K562 (cell line): ENCODE results near the gene SCT. TPM values are rescaled to one million over a fixed set of nuclear protein-coding genes. Genes with fewer than 3 reads are reported as not detected.
A peak's percentile ranks its signal among the peaks of the same experiment; 100 is the strongest.
"Not testable (repeated sequence)": the region's sequence is repeated elsewhere in the genome, so short reads cannot be mapped to it uniquely, and the experiment has no call there.

Experiments
- ATAC-seq: fragments of 200-7000 bp; cut with Tn5 transposase; 3 replicates; pipeline ENCODE4 v1.9.1; 2020; ENCODE audit warnings: moderate library complexity
- BruUV-seq: library from RNA; stranded (reverse); fragments of 400-500 nt; replicated peaks from 2 replicates; lab custom pipeline; 2021; lab: Mats Ljungman, UMichigan
- CTCF ChIA-PET: fragments of 300-600 bp; formaldehyde crosslinking; extraction: SDS; loops from one replicate; lab custom pipeline; 2021; ENCODE audit warnings: low intra/inter-chr PET ratio; lab: Yijun Ruan, JAX
- POLR2A ChIA-PET: fragments of 300-600, 350-650 bp; sonication (Branson Sonifier 250); formaldehyde crosslinking; extraction: SDS; loops from one replicate; lab custom pipeline; 2021; ENCODE audit warnings: antibody characterized with exemption, inconsistent platforms; lab: Yijun Ruan, JAX
- DNase-seq, 4 experiments: peaks; one replicate each; pipeline versions ENCODE4 v3.0.0 to v3.0.0-alpha.2; 2011 to 2018; ENCODE audit warnings: low spot score in 3 of 4, mixed read lengths in 3 of 4; ENCODE audit errors: extremely low read depth in 1 of 4
- FAIRE-seq: peaks from 2 replicates; lab custom pipeline; 2011; peaks lifted over from hg19 to GRCh38; lab: Jason Lieb, UNC
- H2AFZ ChIP-seq: 2 replicates; pipeline ENCODE4 v1.6.0; 2011; ENCODE audit warnings: low read depth, low read length, control low read depth, inconsistent platforms
- H3K27ac ChIP-seq: fragments of 200-600 bp; 3 replicates; pipeline ENCODE4 v1.8.0; 2011; ENCODE audit warnings: low read depth, mild to moderate bottlenecking, control low read depth, inconsistent platforms, low read length, moderate library complexity, mixed read lengths; ENCODE audit errors: extremely low read depth
- H3K27me3 ChIP-seq, 2 experiments: fragments of 300-600 bp in 1 of 2; 2 replicates in 1 of 2; 3 replicates in 1 of 2; pipeline versions ENCODE4 v1.6.0 to v1.8.0; 2011; ENCODE audit warnings: inconsistent platforms in 2 of 2, low read length in 2 of 2, mild to moderate bottlenecking in 1 of 2, mixed read lengths in 1 of 2, moderate library complexity in 1 of 2; ENCODE audit not compliant: control insufficient read depth in 2 of 2, insufficient read depth in 2 of 2
- H3K36me3 ChIP-seq: fragments of 300-600 bp; 3 replicates; pipeline ENCODE4 v1.8.0; 2011; ENCODE audit warnings: mild to moderate bottlenecking, low read length, inconsistent platforms; ENCODE audit not compliant: control insufficient read depth, insufficient read depth
- H3K4me1 ChIP-seq, 2 experiments: fragments of 200-600 bp in 1 of 2; replicated peaks in 1 of 2; 2 replicates in 1 of 2; 3 replicates in 1 of 2; pipeline versions ENCODE4 v1.5.1 to v1.8.0; 2011; ENCODE audit warnings: inconsistent platforms in 2 of 2, low read length in 2 of 2, mild to moderate bottlenecking in 1 of 2, mixed read lengths in 1 of 2, moderate library complexity in 1 of 2; ENCODE audit not compliant: control insufficient read depth in 2 of 2, insufficient read depth in 2 of 2
- H3K4me2 ChIP-seq: 2 replicates; pipeline ENCODE4 v1.6.1; 2011; ENCODE audit warnings: low read length, control low read depth, inconsistent platforms, mixed read lengths; ENCODE audit not compliant: insufficient read depth
- H3K4me3 ChIP-seq: fragments of 200-600 bp; sonication (generic), shearing (Covaris generic); 2 replicates; pipeline ENCODE4 v1.5.1; 2016; ENCODE audit warnings: control low read depth, inconsistent platforms
- H3K79me2 ChIP-seq: fragments of 200-600 bp; 3 replicates; pipeline ENCODE4 v1.8.0; 2011; ENCODE audit warnings: low read length, inconsistent platforms; ENCODE audit not compliant: control insufficient read depth, insufficient read depth
- H3K9ac ChIP-seq, 2 experiments: 2 replicates each; pipeline versions ENCODE4 v1.6.0 to v1.6.1; 2011; ENCODE audit warnings: low read depth in 2 of 2, low read length in 2 of 2, control low read depth in 1 of 2, inconsistent platforms in 1 of 2, mild to moderate bottlenecking in 1 of 2, mixed read lengths in 1 of 2; ENCODE audit not compliant: insufficient read depth in 1 of 2
- H3K9me1 ChIP-seq: one replicate; pipeline ENCODE4 v1.6.0; 2011; ENCODE audit warnings: inconsistent platforms, mild to moderate bottlenecking, low read length, moderate library complexity; ENCODE audit not compliant: control insufficient read depth, insufficient read depth
- H3K9me3 ChIP-seq: replicated peaks from 2 replicates; pipeline ENCODE4 v1.5.1; 2011; ENCODE audit warnings: low read depth, low read length, inconsistent platforms; ENCODE audit not compliant: control insufficient read depth, insufficient read depth
- H4K20me1 ChIP-seq: replicated peaks from 2 replicates; pipeline ENCODE4 v1.6.1; 2011; ENCODE audit warnings: low read length, inconsistent platforms, mixed read lengths; ENCODE audit not compliant: control insufficient read depth, insufficient read depth
- BCL6 ChIP-seq: fragments of 250-450 bp; sonication (Bioruptor Pico); IDR thresholded peaks from 2 replicates; pipeline ENCODE4 v1.4.0; 2020
- CLOCK ChIP-seq: fragments of 250-450 bp; sonication (Bioruptor Pico); IDR thresholded peaks from 2 replicates; pipeline ENCODE4 v1.4.0; 2020; ENCODE audit warnings: mild to moderate bottlenecking, moderate library complexity, borderline replicate concordance
- GABPB2 ChIP-seq: fragments of 250-450 bp; sonication (Bioruptor Pico); conservative IDR thresholded peaks from 2 replicates; pipeline ENCODE4 v1.5.1; 2021; ENCODE audit warnings: mild to moderate bottlenecking
- GATA2 ChIP-seq: sonication (generic); formaldehyde crosslinking; IDR thresholded peaks from 2 replicates; pipeline ENCODE4 v1.4.0; 2020; ENCODE audit warnings: mild to moderate bottlenecking, missing genetic modification reagents
- POLR2G ChIP-seq: fragments of 200-400 bp; formaldehyde crosslinking; IDR thresholded peaks from 2 replicates; pipeline ENCODE4 v1.6.1; 2017; ENCODE audit warnings: low read depth, mild to moderate bottlenecking, antibody characterized with exemption, low read length, moderate library complexity
- SUPT5H ChIP-seq: fragments of 450-650 bp; IDR thresholded peaks from 2 replicates; pipeline ENCODE4 v1.6.1; 2016
- ZBTB26 ChIP-seq: fragments of 450-650 bp; formaldehyde crosslinking; IDR thresholded peaks from 2 replicates; pipeline ENCODE4 v1.4.0; 2022; ENCODE audit warnings: missing genetic modification characterization
- WGBS: fragments of 100-300 bp; shearing (Covaris generic); methylation state at CpG from one replicate; pipeline ENCODE4 v1.1.6; 2016; ENCODE audit warnings: low coverage, mixed read lengths; ENCODE audit not compliant: insufficient coverage; ENCODE audit errors: missing lambda C conversion rate; 5-methylcytosine and 5-hydroxymethylcytosine counted together
- in situ Hi-C: fragments of 300-500 bp; cut with MboI; formaldehyde crosslinking; loops from 4 replicates; pipeline ENCODE4 v1.15.0; 2018; ENCODE audit warnings: inconsistent platforms, mixed read lengths
- intact Hi-C: fragments of 100-400 bp; cut with micrococcal nuclease; formaldehyde crosslinking; loops from 2 replicates; pipeline ENCODE4 v1.14.2; 2022
- polyA plus RNA-seq, 8 experiments: library from polyadenylated mRNA; depleted of rRNA in 4 of 8; stranded (reverse) in 5 of 8; unstranded in 3 of 8; fragments of >200 nt; fragmentation: Nextera tagmentation in 2 of 8; fragmentation: Illumina TruSeq in 1 of 8; extraction: Ambion mirVana in 2 of 8; extraction: Trizol in 1 of 8; gene quantifications; 2 replicates each; pipeline versions ENCODE4 v1.2.1 to v1.2.3, GENCODE V29; 2011 to 2014; ENCODE audit warnings: inconsistent platforms in 1 of 8, missing spikeins in 1 of 8
- total RNA-seq, 7 experiments: library from RNA; depleted of rRNA in 6 of 7; stranded (reverse); fragments of >200 nt in 6 of 7; fragmentation: Illumina TruSeq in 2 of 7; extraction: Trizol in 2 of 7; gene quantifications; 2 replicates each; pipeline versions ENCODE4 v1.2.1 to v1.2.3, GENCODE V29; 2011 to 2021; ENCODE audit warnings: low replicate concordance in 1 of 7

Gene SCT
- total and polyA plus RNA-seq, 9 of the 15 experiments (the other 6 are each of a cell fraction or from before 2014, with no cell fraction given): not detected

- peaks cover 0 to 20% of the 10 kb centered on the region in 2 experiments; a peak in 2 of 5 replicates for H3K4me1 ChIP-seq
- H3K79me2 ChIP-seq, H4K20me1 ChIP-seq, H3K9me1 ChIP-seq, intact Hi-C loops, H3K9me3 ChIP-seq, FAIRE-seq, BruUV-seq, H3K27ac ChIP-seq, ATAC-seq, H2AFZ ChIP-seq, H3K4me2 ChIP-seq, in situ Hi-C loops, H3K27me3 ChIP-seq, H3K4me3 ChIP-seq, CTCF ChIA-PET: not testable (repeated sequence)
- peak in 1 of 4 experiments; percentile 4 for DNase-seq
- peak overlapping the region in 1 of 2 experiments; percentile 58; a peak in 1 of 4 replicates for H3K9ac ChIP-seq
- POLR2A ChIA-PET: interaction anchor here (1.3 kb wide), 1 partner anchor 13 kb away, joined by 3 read pairs; no protein-coding TSS in a partner anchor
- peaks cover 65% of the 10 kb centered on the region; the same call in 2 of the 3 replicates for H3K36me3 ChIP-seq
- WGBS: 86% methylated on average over 7 of the region's 14 CpGs
- peak; percentile 65 for TF ChIP-seq POLR2G
Measured at GRCh38 chr11:647672-648158, 20.7 kb upstream of the SCT start.

- peaks cover 2% of the 10 kb centered on the region; the same call in 1 of the 2 replicates for H3K9me3 ChIP-seq
- no peak overlapping the region for H3K27ac ChIP-seq
- H2AFZ ChIP-seq: no peak overlapping the region
- H3K4me2 ChIP-seq: no peak overlapping the region
- ATAC-seq (no peak; the same call in 2 of the 3 replicates), FAIRE-seq (no peak), DNase-seq (peak in 2 of 4 experiments; percentile 16 to 18)
- ChIA-PET POLR2A (interaction anchor here (0.7 to 1.4 kb wide), 6 partner anchors 9 to 144 kb away, joined by 3 to 6 read pairs (median 4); partner anchors contain the start of gene CEND1), CTCF (no interaction called here)
- no peak overlapping the region for H3K9ac ChIP-seq
- WGBS: 89% methylated on average over 7 of the region's 14 CpGs
- no peaks in the 10 kb centered on the region for H3K27me3 ChIP-seq
- TF ChIP-seq SUPT5H (0 out of 2 replicates have a peak, but pooled peaks have one; percentile 7), POLR2G (peak; percentile 41), BCL6 (CRISPR knock-in tag) (no peak), CLOCK (CRISPR knock-in tag) (no peak), GABPB2 (CRISPR knock-in tag) (no peak), GATA2 (no peak), ZBTB26 (no peak)
- H3K79me2 ChIP-seq: no peaks in the 10 kb centered on the region
- in situ Hi-C loops (no loop called here), intact Hi-C loops (no loop called here)
- H3K36me3 ChIP-seq: peaks cover 68% of the 10 kb centered on the region; the same call in 2 of the 3 replicates
- H4K20me1 ChIP-seq: no peaks in the 10 kb centered on the region
- H3K9me1 ChIP-seq: no peaks in the 10 kb centered on the region
- BruUV-seq: no TSS peak
- H3K4me3 ChIP-seq: no peak overlapping the region
- peaks cover 0 to 25% of the 10 kb centered on the region in 2 experiments; a peak in 2 of 5 replicates for H3K4me1 ChIP-seq
Measured at GRCh38 chr11:646214-646613, 19.2 kb upstream of the SCT start.
